ENCODE measurements around the gene LRRC49. TPM values are rescaled to one million over a fixed set of nuclear protein-coding genes. Genes with fewer than 3 reads are reported as not detected.
"Not testable (repeated sequence)": the region's sequence is repeated elsewhere in the genome, so short reads cannot be mapped to it uniquely, and the experiment has no call there.

The LRRC49 gene
- total RNA-seq, 1 donor from 2014 or later, result 13.4 TPM

DNA sequence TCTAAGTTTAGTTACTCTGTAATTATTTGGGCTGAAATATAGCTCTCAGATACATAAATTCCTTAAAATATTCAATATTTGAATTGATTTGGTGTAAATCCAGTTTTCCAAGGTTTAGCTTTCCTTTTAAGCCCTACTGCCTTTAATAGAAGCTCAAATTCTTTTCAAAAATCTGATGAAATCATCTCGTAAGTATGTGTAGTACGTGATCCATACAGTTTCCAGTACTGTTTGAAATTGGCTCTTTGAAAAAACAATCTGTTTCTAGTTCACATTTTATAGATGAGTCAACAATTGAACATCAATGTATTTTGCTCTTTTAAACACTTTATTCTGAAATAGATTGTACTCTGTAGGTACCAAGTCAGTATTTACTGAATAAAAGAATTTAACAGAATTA lies 84.2 kb downstream of the LRRC49 start:
- no peak overlapping the region for H3K27ac Mint-ChIP-seq
- H3K4me3 Mint-ChIP-seq, result no peak overlapping the region
- DNase-seq (ENCODE audit: extremely low spot score, unreplicated experiment), result no peak
- peaks cover 5% of the 10 kb centered on the region for H3K36me3 Mint-ChIP-seq
- TF ChIP-seq CTCF (conservative IDR thresholded peaks at IDR 0.05), result no peak
- no peaks in the 10 kb centered on the region for H3K9me3 Mint-ChIP-seq
- H3K27me3 Mint-ChIP-seq, result no peaks in the 10 kb centered on the region
- no peaks in the 10 kb centered on the region for H3K4me1 Mint-ChIP-seq (ENCODE audit: unreplicated experiment)

- no peak overlapping the region for H3K27ac Mint-ChIP-seq
- TF ChIP-seq CTCF (conservative IDR thresholded peaks at IDR 0.05), result no peak
- no peaks in the 10 kb centered on the region for H3K27me3 Mint-ChIP-seq
- H3K4me3 Mint-ChIP-seq, result no peak overlapping the region
- no peak for DNase-seq (ENCODE audit: extremely low spot score, unreplicated experiment)
- peaks cover 15% of the 10 kb centered on the region for H3K9me3 Mint-ChIP-seq
- H3K4me1 Mint-ChIP-seq (ENCODE audit: unreplicated experiment), result no peaks in the 10 kb centered on the region
- peaks cover 16% of the 10 kb centered on the region for H3K36me3 Mint-ChIP-seq
Observed at GRCh38 chr15:70995383-70995970, 102.9 kb downstream of the LRRC49 start.

DNA sequence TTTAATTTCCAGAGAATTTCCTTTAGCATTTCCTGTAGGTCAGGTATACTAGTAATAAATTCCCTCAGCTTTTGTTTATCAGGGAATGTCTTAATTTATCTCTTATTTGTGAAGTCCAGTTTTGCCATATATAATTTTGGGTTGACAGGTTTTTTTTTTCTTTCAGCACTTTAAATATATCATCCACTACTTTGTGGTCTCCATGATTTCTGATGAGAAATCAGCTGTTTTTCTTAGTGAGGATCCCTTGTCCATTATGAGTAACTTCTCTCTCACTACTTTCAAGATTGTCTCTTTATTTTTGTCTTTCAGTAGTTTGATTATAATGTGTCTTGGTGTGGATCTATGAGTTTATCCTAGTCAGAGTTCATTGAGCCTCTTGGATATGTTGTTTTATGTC lies 105.7 kb downstream of the LRRC49 start:
- Mint-ChIP-seq H3K4me3 (no peak overlapping the region), H3K27ac (no peak overlapping the region), H3K9me3 (peaks cover 10% of the 10 kb centered on the region), H3K4me1 (ENCODE audit: unreplicated experiment) (no peaks in the 10 kb centered on the region), H3K27me3 (no peaks in the 10 kb centered on the region), H3K36me3 (peaks cover 10% of the 10 kb centered on the region)
- no peak for DNase-seq (ENCODE audit: extremely low spot score, unreplicated experiment)
- TF ChIP-seq CTCF (conservative IDR thresholded peaks at IDR 0.05), result no peak

GRCh38 chr15:71002316-71002715 lies 109.7 kb downstream of the LRRC49 start:
- H3K27ac Mint-ChIP-seq, result no peak overlapping the region
- no peak for TF ChIP-seq CTCF (conservative IDR thresholded peaks at IDR 0.05)

GRCh38 chr15:71003319-71003718 lies 110.7 kb downstream of the LRRC49 start:
- Mint-ChIP-seq H3K36me3 (peaks cover 6% of the 10 kb centered on the region), H3K4me1 (ENCODE audit: unreplicated experiment) (no peaks in the 10 kb centered on the region)

More at GRCh38 chr15:71002316-71002715, 109.7 kb downstream of the LRRC49 start:
- no peaks in the 10 kb centered on the region for H3K27me3 Mint-ChIP-seq
- DNase-seq (ENCODE audit: extremely low spot score, unreplicated experiment), result no peak
- H3K4me3 Mint-ChIP-seq, result no peak overlapping the region
- H3K4me1 Mint-ChIP-seq (ENCODE audit: unreplicated experiment), result no peaks in the 10 kb centered on the region
- peaks cover 10% of the 10 kb centered on the region for H3K36me3 Mint-ChIP-seq
- H3K9me3 Mint-ChIP-seq, result peaks cover 10% of the 10 kb centered on the region

GRCh38 chr15:71004506-71004905 lies 111.9 kb downstream of the LRRC49 start:
- not testable (repeated sequence) for H3K4me3 Mint-ChIP-seq, H3K9me3 Mint-ChIP-seq

More at GRCh38 chr15:71003319-71003718, 110.7 kb downstream of the LRRC49 start:
- Mint-ChIP-seq H3K9me3 (peaks cover 10% of the 10 kb centered on the region), H3K4me3 (no peak overlapping the region), H3K27ac (no peak overlapping the region), H3K27me3 (no peaks in the 10 kb centered on the region)
- DNase-seq (ENCODE audit: extremely low spot score, unreplicated experiment), result no peak
- no peak for TF ChIP-seq CTCF (conservative IDR thresholded peaks at IDR 0.05)

More at GRCh38 chr15:71004506-71004905, 111.9 kb downstream of the LRRC49 start:
- not testable (repeated sequence) for H3K4me1 Mint-ChIP-seq (ENCODE audit: unreplicated experiment); H3K36me3 Mint-ChIP-seq; DNase-seq (ENCODE audit: extremely low spot score, unreplicated experiment); H3K27ac Mint-ChIP-seq; H3K27me3 Mint-ChIP-seq
